Measurements from ENCODE around the gene DDAH1. TPM values are rescaled to one million over a fixed set of nuclear protein-coding genes. Genes with fewer than 3 reads are reported as not detected.

DDAH1 gene
- total and polyA plus RNA-seq, 2 donors (not counting 3 experiments of a cell fraction or from before 2014, with no cell fraction given): 44.0 to 75.2 TPM

GRCh38 chr1:85319931-85320330 is 145.0 kb downstream of the DDAH1 start:
- no peak for TF ChIP-seq JUN (IDR thresholded peaks at IDR 0.05; ENCODE audit: borderline replicate concordance, insufficient read depth, insufficient read length, low read depth)
- peak; percentile 54 for TF ChIP-seq MYC (IDR thresholded peaks at IDR 0.05; ENCODE audit: low read depth, low read length)
- peak; percentile 44 for TF ChIP-seq POLR2AphosphoS5 (IDR thresholded peaks at IDR 0.05; ENCODE audit: insufficient read depth, low read depth, low read length)
- no peak for TF ChIP-seq CTCF (IDR thresholded peaks at IDR 0.05; ENCODE audit: extremely low read depth in 1 of 2, insufficient read depth in 1 of 2, low read depth in 1 of 2, low read length in 2 of 2)
- TF ChIP-seq EZH2 (IDR thresholded peaks at IDR 0.05; ENCODE audit: borderline replicate concordance, low read depth, low read length, severe bottlenecking): no peak
- peak; percentile 86 for TF ChIP-seq GATA2 (IDR thresholded peaks at IDR 0.05; ENCODE audit: insufficient read depth, insufficient read length, low read depth, low read length)
- TF ChIP-seq FOS (IDR thresholded peaks at IDR 0.05; ENCODE audit: borderline replicate concordance, insufficient read depth, low read length): no peak
- no peak for TF ChIP-seq POLR2A (IDR thresholded peaks at IDR 0.05; ENCODE audit: low read depth, low read length)
- TF ChIP-seq MAX (IDR thresholded peaks at IDR 0.05; ENCODE audit: insufficient read depth, insufficient read length): no peak
- dilution Hi-C loops (cut with MboI; ENCODE audit: extremely low pct_ligation_motif_present, low sequenced_read_pairs): loop anchor here (25.0 kb wide), 1 partner anchor 367 kb away; no protein-coding TSS in a partner anchor
- Histone ChIP-seq H4K20me1 (replicated peaks; ENCODE audit: control insufficient read depth, extremely low read depth, insufficient read depth, low read length) (no peaks in the 10 kb centered on the region), H3K4me3 (replicated peaks in 1 of 3; ENCODE audit: insufficient read depth in 1 of 3, low read depth in 1 of 3, low read length in 3 of 3) (no peak overlapping the region), H3K4me2 (ENCODE audit: insufficient read depth, low read length) (peak overlapping the region; percentile 29), H3K9me1 (replicated peaks; ENCODE audit: control insufficient read depth, extremely low read depth, insufficient read depth, low read length) (no peaks in the 10 kb centered on the region), H3K4me1 (ENCODE audit: control insufficient read depth, extremely low read depth, insufficient read depth, low read length) (peaks cover 86% of the 10 kb centered on the region), H3K27me3 (ENCODE audit: control insufficient read depth in 2 of 2, insufficient read depth in 2 of 2, low read length in 2 of 2) (no peaks in the 10 kb centered on the region), H3K79me2 (ENCODE audit: control insufficient read depth, insufficient read depth, low read length) (peaks cover 24% of the 10 kb centered on the region), H2AFZ (ENCODE audit: low read depth, low read length) (no peak overlapping the region), H3K9me3 (replicated peaks; ENCODE audit: control insufficient read depth, insufficient read depth, low read length) (no peaks in the 10 kb centered on the region), H3K9ac (replicated peaks; ENCODE audit: extremely low read depth, insufficient read depth, low read length) (peak overlapping the region; percentile 95), H3K36me3 (ENCODE audit: control insufficient read depth in 2 of 2, extremely low read depth in 1 of 2, insufficient read depth in 2 of 2, low read length in 2 of 2) (no peaks in the 10 kb centered on the region), H3K27ac (ENCODE audit: insufficient read depth, low read depth, low read length) (peak overlapping the region; percentile 100)
- DNase-seq (ENCODE audit: low read depth, low spot score) (peak; percentile 90), FAIRE-seq (peak; percentile 85)
- ChIA-PET POLR2A (interaction anchor here (1.0 to 2.4 kb wide), 4 partner anchors 10 to 264 kb away, joined by 3 to 10 read pairs (median 4); no protein-coding TSS in a partner anchor), CTCF (interaction anchor here (0.9 to 2.1 kb wide), 5 partner anchors 8 to 257 kb away, joined by 3 to 18 read pairs (median 4); no protein-coding TSS in a partner anchor)
- intact Hi-C loops (cut with micrococcal nuclease): loop anchor here (1.0 kb wide), 1 partner anchor 9 kb away; no protein-coding TSS in a partner anchor
- BruUV-seq (replicated peaks): no TSS peak
